Kidney (tissue), 14 donors: Measurements from ENCODE around the gene EFCAB14. TPM values are rescaled to one million over a fixed set of nuclear protein-coding genes. Genes with fewer than 3 reads are reported as not detected.

Experiments
- DNase-seq, 5 donors: peaks; one replicate each; pipeline ENCODE4 v3.0.0-alpha.2; 2013 to 2020
- FAIRE-seq: peaks from 2 replicates; lab custom pipeline; 2012; peaks lifted over from hg19 to GRCh38; lab: Jason Lieb, UNC
- H3K27ac ChIP-seq, 2 donors: one replicate each; pipeline ENCODE4 v1.7.0; 2013; ENCODE audit warnings: low read depth in 2 of 2, low read length in 2 of 2, inconsistent platforms in 1 of 2
- H3K27me3 ChIP-seq: one replicate; pipeline ENCODE4 v1.7.1; 2013; ENCODE audit warnings: low read length, inconsistent platforms; ENCODE audit not compliant: control insufficient read depth, insufficient read depth
- H3K36me3 ChIP-seq, 3 donors: one replicate each; pipeline versions ENCODE4 v1.7.0 to v1.7.1; 2013; ENCODE audit warnings: low read length in 3 of 3, control low read depth in 1 of 3, inconsistent platforms in 1 of 3; ENCODE audit not compliant: insufficient read depth in 3 of 3, control insufficient read depth in 2 of 3
- H3K4me1 ChIP-seq, 3 donors: one replicate each; pipeline versions ENCODE4 v1.7.0 to v1.7.1; 2013; ENCODE audit warnings: low read length in 3 of 3, inconsistent platforms in 1 of 3, low read depth in 1 of 3; ENCODE audit not compliant: control insufficient read depth in 2 of 3, insufficient read depth in 2 of 3
- H3K4me3 ChIP-seq, 3 donors: one replicate each; pipeline versions ENCODE4 v1.7.0 to v1.8.1; 2013; ENCODE audit warnings: low read length in 3 of 3, control low read depth in 1 of 3, inconsistent platforms in 1 of 3
- H3K9ac ChIP-seq, 3 donors: one replicate each; pipeline versions ENCODE4 v1.7.0 to v1.7.1; 2013; ENCODE audit warnings: low read length in 3 of 3, control low read depth in 1 of 3, inconsistent platforms in 1 of 3
- H3K9me3 ChIP-seq, 3 donors: one replicate each; pipeline versions ENCODE4 v1.7.0 to v1.7.1; 2013; ENCODE audit warnings: low read length in 3 of 3, control low read depth in 1 of 3, inconsistent platforms in 1 of 3; ENCODE audit not compliant: control insufficient read depth in 2 of 3, insufficient read depth in 1 of 3
- CTCF ChIP-seq: IDR thresholded peaks from 3 replicates; pipeline ENCODE4 v1.5.1; 2012; ENCODE audit warnings: mild to moderate bottlenecking, moderate library complexity, borderline replicate concordance; ENCODE audit not compliant: insufficient read depth; ENCODE audit errors: extremely low read depth
- intact Hi-C: fragments of 100-400 bp; cut with DNase I; formaldehyde crosslinking; loops from one replicate; pipeline ENCODE4 v1.11.1; 2022
- polyA plus RNA-seq: library from polyadenylated mRNA; stranded (reverse); fragments of 350-450 nt; fragmentation: Illumina TruSeq; extraction: RNeasy Lipid Tissue Mini Kit (QIAGEN cat#74804); gene quantifications from one replicate; pipeline ENCODE4 v1.2.3, GENCODE V29; 2014; ENCODE audit warnings: low read depth, low replicate concordance; ENCODE audit not compliant: insufficient read depth
- total RNA-seq: library from RNA; stranded (reverse); fragmentation: NEBNext Ultra II Directional; extraction: Animal tissue kit (Norgen Biotek cat#: 25700); gene quantifications from one replicate; pipeline ENCODE4 v1.2.1, GENCODE V29; 2021
- donor health status: control.
- donor health status: control.
- donor health status: control.
- donor health status: control.
- donor health status: control.
- donor health status: DM: yes; HTN: yes; CAD: no.
- donor health status: Normal renal cell carcinoma (clear cell type).

The EFCAB14 gene
- total and polyA plus RNA-seq, 2 donors from 2014 or later, result 48.1 to 129 TPM

- H3K4me1 ChIP-seq, result peaks cover 0 to 23% (median 16%) of the 10 kb centered on the region in 3 donors
- H3K27ac ChIP-seq, result peak overlapping the region in 1 of 2 donors; percentile 65
- H3K36me3 ChIP-seq, result peaks cover 0 to 10% (median 4%) of the 10 kb centered on the region in 3 donors
- H3K27me3 ChIP-seq, result no peaks in the 10 kb centered on the region
- H3K4me3 ChIP-seq, result peak overlapping the region; percentile 84 to 92 (median 88)
- intact Hi-C loops, result no loop called here
- TF ChIP-seq CTCF, result no peak
- DNase-seq (no peak), FAIRE-seq (no peak)
- H3K9ac ChIP-seq, result peak overlapping the region; percentile 64 to 87 (median 82)
- H3K9me3 ChIP-seq, result no peaks in the 10 kb centered on the region
Observed at GRCh38 chr1:46718340-46718726, 581 bp downstream of the EFCAB14 start.

GRCh38 chr1:46717654-46718053 is 1.3 kb downstream of the EFCAB14 start:
- peaks cover 0 to 23% (median 16%) of the 10 kb centered on the region in 3 donors for H3K4me1 ChIP-seq
- H3K9me3 ChIP-seq, result no peaks in the 10 kb centered on the region
- peaks cover 2 to 10% (median 4%) of the 10 kb centered on the region in 3 donors for H3K36me3 ChIP-seq
- no peak for DNase-seq
- intact Hi-C loops, result no loop called here
- peak overlapping the region in 1 of 3 donors; percentile 87 for H3K9ac ChIP-seq
- peak overlapping the region; percentile 21 to 92 (median 88) for H3K4me3 ChIP-seq
- FAIRE-seq, result no peak
- H3K27me3 ChIP-seq, result no peaks in the 10 kb centered on the region
- H3K27ac ChIP-seq, result no peak overlapping the region
- TF ChIP-seq CTCF, result no peak

GRCh38 chr1:46714976-46715375 is 3.9 kb downstream of the EFCAB14 start:
- DNase-seq, result no peak
- no peak overlapping the region for H3K9ac ChIP-seq
- H3K9me3 ChIP-seq, result no peaks in the 10 kb centered on the region
- intact Hi-C loops, result no loop called here
- H3K36me3 ChIP-seq, result peaks cover 2 to 13% (median 6%) of the 10 kb centered on the region in 3 donors
- TF ChIP-seq CTCF, result no peak
- no peak overlapping the region for H3K27ac ChIP-seq
- H3K4me1 ChIP-seq, result peaks cover 0 to 23% (median 16%) of the 10 kb centered on the region in 3 donors
- no peaks in the 10 kb centered on the region for H3K27me3 ChIP-seq
- no peak overlapping the region for H3K4me3 ChIP-seq
- no peak for FAIRE-seq

GRCh38 chr1:46708121-46708520 is 10.8 kb downstream of the EFCAB14 start:
- Histone ChIP-seq H3K9ac (no peak overlapping the region), H3K36me3 (peaks cover 6 to 33% (median 26%) of the 10 kb centered on the region in 3 donors), H3K27me3 (no peaks in the 10 kb centered on the region), H3K9me3 (no peaks in the 10 kb centered on the region), H3K4me3 (no peak overlapping the region), H3K27ac (no peak overlapping the region), H3K4me1 (no peaks in the 10 kb centered on the region)
- FAIRE-seq (no peak), DNase-seq (no peak)
- intact Hi-C loops, result no loop called here
- no peak for TF ChIP-seq CTCF
